ENCODE data around the gene ADORA3.

Gene ADORA3

GRCh38 chr1:111475701-111476100 lies 27.7 kb downstream of the ADORA3 start:
- Histone ChIP-seq H4K8ac (ENCODE audit: low read length) (no peak overlapping the region), H2BK12ac (ENCODE audit: low read length in 2 of 2) (no peak overlapping the region), H3K23ac (ENCODE audit: low read length in 2 of 2) (no peak overlapping the region), H3K9me3 (ENCODE audit: control insufficient read depth, low read length) (no peaks in the 10 kb centered on the region), H3K4me3 (ENCODE audit: insufficient read depth in 1 of 2, low read depth in 1 of 2, low read length in 2 of 2) (no peak overlapping the region), H2BK120ac (ENCODE audit: low read depth, low read length) (no peak overlapping the region), H3K79me1 (replicated peaks; ENCODE audit: low read length, poor library complexity, severe bottlenecking) (no peaks in the 10 kb centered on the region), H4K91ac (ENCODE audit: low read length) (no peak overlapping the region), H3K14ac (ENCODE audit: low read length in 2 of 2) (no peak overlapping the region), H3K18ac (ENCODE audit: low read depth in 1 of 2, low read length in 2 of 2) (no peak overlapping the region), H3K9ac (ENCODE audit: low read length) (no peak overlapping the region), H2BK5ac (ENCODE audit: low read depth, low read length, poor library complexity, severe bottlenecking) (no peak overlapping the region), H3K27ac (ENCODE audit: low read length, poor library complexity, severe bottlenecking) (no peak overlapping the region), H3K27me3 (ENCODE audit: control insufficient read depth in 1 of 2, insufficient read depth in 1 of 2, low read length in 2 of 2) (no peaks in the 10 kb centered on the region), H2BK15ac (ENCODE audit: low read depth, poor library complexity, severe bottlenecking) (no peak overlapping the region), H3K4me2 (ENCODE audit: low read length, poor library complexity, severe bottlenecking) (no peak overlapping the region), H2AK5ac (ENCODE audit: low read length, severe bottlenecking) (no peak overlapping the region), H2AFZ (ENCODE audit: low read depth, low read length) (no peak overlapping the region), H3K4ac (ENCODE audit: low read depth in 1 of 2, low read length in 2 of 2) (no peak overlapping the region), H3K4me1 (ENCODE audit: control insufficient read depth, insufficient read depth, low read depth, low read length) (no peaks in the 10 kb centered on the region), H3K36me3 (ENCODE audit: control insufficient read depth in 1 of 2, insufficient read depth in 2 of 2, low read depth in 1 of 2, low read length in 2 of 2) (peaks cover 0 to 11% of the 10 kb centered on the region in 2 experiments)
- DNase-seq: no peak
- WGBS: 83% methylated on average over 5 of the region's 5 CpGs

- Histone ChIP-seq H3K27me3 (ENCODE audit: control insufficient read depth in 1 of 2, insufficient read depth in 1 of 2, low read length in 2 of 2) (no peaks in the 10 kb centered on the region), H3K36me3 (ENCODE audit: control insufficient read depth in 1 of 2, insufficient read depth in 2 of 2, low read depth in 1 of 2, low read length in 2 of 2) (peaks cover 0 to 23% of the 10 kb centered on the region in 2 experiments), H3K79me1 (replicated peaks; ENCODE audit: low read length, poor library complexity, severe bottlenecking) (no peaks in the 10 kb centered on the region), H3K9me3 (ENCODE audit: control insufficient read depth, low read length) (no peaks in the 10 kb centered on the region), H4K8ac (ENCODE audit: low read length) (no peak overlapping the region), H3K27ac (ENCODE audit: low read length, poor library complexity, severe bottlenecking) (no peak overlapping the region), H2BK15ac (ENCODE audit: low read depth, poor library complexity, severe bottlenecking) (no peak overlapping the region), H2AFZ (ENCODE audit: low read depth, low read length) (no peak overlapping the region), H3K23ac (ENCODE audit: low read length in 2 of 2) (no peak overlapping the region), H3K4me2 (ENCODE audit: low read length, poor library complexity, severe bottlenecking) (no peak overlapping the region), H2BK5ac (ENCODE audit: low read depth, low read length, poor library complexity, severe bottlenecking) (no peak overlapping the region), H3K4me1 (ENCODE audit: control insufficient read depth, insufficient read depth, low read depth, low read length) (no peaks in the 10 kb centered on the region), H3K4me3 (ENCODE audit: insufficient read depth in 1 of 2, low read depth in 1 of 2, low read length in 2 of 2) (no peak overlapping the region), H4K91ac (ENCODE audit: low read length) (no peak overlapping the region), H2BK12ac (ENCODE audit: low read length in 2 of 2) (no peak overlapping the region), H3K18ac (ENCODE audit: low read depth in 1 of 2, low read length in 2 of 2) (no peak overlapping the region), H2AK5ac (ENCODE audit: low read length, severe bottlenecking) (no peak overlapping the region), H3K14ac (ENCODE audit: low read length in 2 of 2) (no peak overlapping the region), H3K9ac (ENCODE audit: low read length) (no peak overlapping the region), H3K4ac (ENCODE audit: low read depth in 1 of 2, low read length in 2 of 2) (no peak overlapping the region), H2BK120ac (ENCODE audit: low read depth, low read length) (no peak overlapping the region)
- no peak for DNase-seq
- WGBS: 96% methylated on average over 3 of the region's 4 CpGs
Measured at GRCh38 chr1:111474521-111474920, 28.9 kb downstream of the ADORA3 start.

GRCh38 chr1:111474106-111474505 lies 29.3 kb downstream of the ADORA3 start:
- Histone ChIP-seq H2BK15ac (ENCODE audit: low read depth, poor library complexity, severe bottlenecking) (no peak overlapping the region), H3K4me3 (ENCODE audit: insufficient read depth in 1 of 2, low read depth in 1 of 2, low read length in 2 of 2) (no peak overlapping the region), H3K4ac (ENCODE audit: low read depth in 1 of 2, low read length in 2 of 2) (no peak overlapping the region), H2BK12ac (ENCODE audit: low read length in 2 of 2) (no peak overlapping the region), H3K9me3 (ENCODE audit: control insufficient read depth, low read length) (no peaks in the 10 kb centered on the region), H3K4me2 (ENCODE audit: low read length, poor library complexity, severe bottlenecking) (no peak overlapping the region), H2BK120ac (ENCODE audit: low read depth, low read length) (no peak overlapping the region), H2AFZ (ENCODE audit: low read depth, low read length) (no peak overlapping the region), H3K18ac (ENCODE audit: low read depth in 1 of 2, low read length in 2 of 2) (no peak overlapping the region), H3K27me3 (ENCODE audit: control insufficient read depth in 1 of 2, insufficient read depth in 1 of 2, low read length in 2 of 2) (no peaks in the 10 kb centered on the region), H3K27ac (ENCODE audit: low read length, poor library complexity, severe bottlenecking) (no peak overlapping the region), H3K14ac (ENCODE audit: low read length in 2 of 2) (no peak overlapping the region), H4K91ac (ENCODE audit: low read length) (no peak overlapping the region), H4K8ac (ENCODE audit: low read length) (no peak overlapping the region), H3K79me1 (replicated peaks; ENCODE audit: low read length, poor library complexity, severe bottlenecking) (no peaks in the 10 kb centered on the region), H2AK5ac (ENCODE audit: low read length, severe bottlenecking) (no peak overlapping the region), H2BK5ac (ENCODE audit: low read depth, low read length, poor library complexity, severe bottlenecking) (no peak overlapping the region), H3K9ac (ENCODE audit: low read length) (no peak overlapping the region), H3K4me1 (ENCODE audit: control insufficient read depth, insufficient read depth, low read depth, low read length) (no peaks in the 10 kb centered on the region), H3K23ac (ENCODE audit: low read length in 2 of 2) (no peak overlapping the region), H3K36me3 (ENCODE audit: control insufficient read depth in 1 of 2, insufficient read depth in 2 of 2, low read depth in 1 of 2, low read length in 2 of 2) (peaks cover 0 to 27% of the 10 kb centered on the region in 2 experiments)
- no peak for DNase-seq
- WGBS: 97% methylated on average over 5 of the region's 5 CpGs

GRCh38 chr1:111471538-111471937 lies 31.9 kb downstream of the ADORA3 start:
- no peaks in the 10 kb centered on the region for H3K79me1 ChIP-seq (replicated peaks; ENCODE audit: low read length, poor library complexity, severe bottlenecking)
- H4K91ac ChIP-seq (ENCODE audit: low read length): no peak overlapping the region
- H2BK120ac ChIP-seq (ENCODE audit: low read depth, low read length): no peak overlapping the region
- H3K18ac ChIP-seq (ENCODE audit: low read depth in 1 of 2, low read length in 2 of 2): no peak overlapping the region
- H3K23ac ChIP-seq (ENCODE audit: low read length in 2 of 2): no peak overlapping the region
- H3K14ac ChIP-seq (ENCODE audit: low read length in 2 of 2): no peak overlapping the region
- no peak overlapping the region for H3K4ac ChIP-seq (ENCODE audit: low read depth in 1 of 2, low read length in 2 of 2)
- H2AFZ ChIP-seq (ENCODE audit: low read depth, low read length): no peak overlapping the region
- no peak overlapping the region for H2BK5ac ChIP-seq (ENCODE audit: low read depth, low read length, poor library complexity, severe bottlenecking)
- H3K9me3 ChIP-seq (ENCODE audit: control insufficient read depth, low read length): no peaks in the 10 kb centered on the region
- H2BK15ac ChIP-seq (ENCODE audit: low read depth, poor library complexity, severe bottlenecking): no peak overlapping the region
- H3K27ac ChIP-seq (ENCODE audit: low read length, poor library complexity, severe bottlenecking): no peak overlapping the region
- H3K36me3 ChIP-seq (ENCODE audit: control insufficient read depth in 1 of 2, insufficient read depth in 2 of 2, low read depth in 1 of 2, low read length in 2 of 2): peaks cover 0 to 44% of the 10 kb centered on the region in 2 experiments
- no peaks in the 10 kb centered on the region for H3K4me1 ChIP-seq (ENCODE audit: control insufficient read depth, insufficient read depth, low read depth, low read length)
- WGBS: 100% methylated on average over 1 of the region's 3 CpGs
- H3K4me3 ChIP-seq (ENCODE audit: insufficient read depth in 1 of 2, low read depth in 1 of 2, low read length in 2 of 2): no peak overlapping the region
- H4K8ac ChIP-seq (ENCODE audit: low read length): no peak overlapping the region
- no peak overlapping the region for H2AK5ac ChIP-seq (ENCODE audit: low read length, severe bottlenecking)
- no peak overlapping the region for H3K4me2 ChIP-seq (ENCODE audit: low read length, poor library complexity, severe bottlenecking)
- no peaks in the 10 kb centered on the region for H3K27me3 ChIP-seq (ENCODE audit: control insufficient read depth in 1 of 2, insufficient read depth in 1 of 2, low read length in 2 of 2)
- no peak overlapping the region for H2BK12ac ChIP-seq (ENCODE audit: low read length in 2 of 2)
- no peak for DNase-seq
- no peak overlapping the region for H3K9ac ChIP-seq (ENCODE audit: low read length)
